GM19238 (cell line): ENCODE measurements around the gene C10orf90.
"Not testable (repeated sequence)": the region's sequence is repeated elsewhere in the genome, so short reads cannot be mapped to it uniquely, and the experiment has no call there.

Experiments used
- DNase-seq: peaks from one replicate; pipeline ENCODE4 v3.0.0; 2011; ENCODE audit warnings: low spot score; ENCODE audit not compliant: insufficient read length

C10orf90 gene

DNA sequence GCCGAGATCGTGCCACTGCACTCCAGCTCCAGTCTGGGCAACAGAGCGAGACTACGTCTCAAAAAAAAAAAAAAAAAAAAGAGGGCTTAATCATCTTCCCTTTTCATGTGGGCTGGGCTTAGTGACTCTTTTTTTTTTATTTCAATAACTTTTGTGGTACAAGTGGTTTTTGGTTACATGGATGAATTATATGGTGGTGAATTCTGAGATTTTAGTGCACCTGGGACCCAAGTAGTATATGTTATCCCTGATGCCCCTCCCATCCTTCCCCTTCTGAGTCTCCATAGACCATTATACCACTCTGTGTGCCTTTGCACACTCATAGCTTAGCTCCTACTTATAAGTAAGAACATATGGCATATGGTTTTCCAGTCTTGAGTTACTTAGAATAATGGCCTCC lies 277.4 kb downstream of the C10orf90 start:
- no peak for DNase-seq

DNA sequence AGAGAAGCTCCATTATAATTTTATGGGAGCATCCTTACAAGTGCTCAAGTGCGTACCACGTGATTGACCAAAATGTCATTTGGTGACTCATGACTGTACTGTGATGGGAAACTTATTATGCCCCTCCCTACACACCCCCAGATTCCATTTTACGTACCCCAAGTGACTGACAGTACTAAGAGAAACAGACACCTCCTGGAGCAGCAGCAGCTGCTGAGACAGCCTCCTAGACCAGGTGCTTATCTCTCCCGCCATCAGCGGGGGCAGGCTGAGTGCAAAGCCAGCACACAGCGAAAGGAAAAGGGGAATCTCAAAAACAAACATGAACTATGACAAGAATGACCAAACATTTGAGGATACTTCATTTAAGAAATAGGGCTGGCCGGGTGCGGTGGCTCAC lies 278.0 kb downstream of the C10orf90 start:
- DNase-seq, result no peak

DNA sequence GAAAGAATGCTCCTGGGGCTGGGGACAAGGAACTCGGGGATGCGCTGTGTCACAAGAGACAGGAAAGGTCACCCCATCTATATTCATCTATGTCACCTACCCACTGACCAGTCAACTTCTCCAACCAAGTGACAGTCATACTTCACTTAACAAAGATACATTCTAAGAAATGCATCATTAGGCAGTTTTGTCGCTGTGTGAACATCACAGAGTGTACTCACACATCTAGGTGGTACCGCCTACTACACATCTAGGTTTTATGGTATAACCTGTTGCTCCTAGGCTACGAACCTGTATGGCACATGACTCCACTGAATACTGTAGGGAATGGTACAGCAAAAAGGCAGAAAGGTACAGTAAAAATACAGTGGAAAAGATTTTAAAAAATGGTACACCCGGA lies 278.4 kb downstream of the C10orf90 start:
- no peak for DNase-seq

DNA sequence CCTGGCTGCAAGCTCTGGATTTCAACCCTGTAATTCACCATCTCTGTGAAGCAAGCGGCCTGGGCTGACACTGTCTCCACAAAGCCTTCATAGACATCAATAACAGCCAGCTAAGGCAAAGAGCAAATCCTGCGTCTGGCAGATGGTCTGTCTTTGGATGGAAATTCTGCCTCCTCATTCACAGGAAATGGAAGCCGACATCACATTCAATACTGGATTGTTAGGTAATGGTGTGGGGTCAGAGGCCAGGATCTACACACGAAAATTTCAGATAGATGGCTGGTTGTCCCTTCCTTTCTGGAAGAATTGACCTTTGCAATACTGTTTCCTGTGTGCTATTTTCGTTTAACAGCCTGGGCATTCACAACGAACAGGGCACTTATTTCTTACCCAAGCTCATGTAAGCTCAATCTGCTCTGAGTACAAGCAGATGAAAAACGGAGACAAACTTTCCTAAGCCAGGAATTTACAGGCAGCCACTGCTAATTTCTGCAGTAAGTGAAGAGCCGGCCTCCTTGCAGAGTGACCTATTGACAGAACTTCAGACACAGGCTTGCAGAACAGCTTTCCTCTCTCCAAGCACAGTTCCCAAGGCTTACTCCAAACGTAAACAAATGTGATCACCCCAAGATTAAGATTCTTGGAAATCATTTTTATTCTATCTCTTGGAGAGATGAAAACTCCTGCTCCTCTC lies 279.2 kb downstream of the C10orf90 start:
- DNase-seq, result no peak

DNA sequence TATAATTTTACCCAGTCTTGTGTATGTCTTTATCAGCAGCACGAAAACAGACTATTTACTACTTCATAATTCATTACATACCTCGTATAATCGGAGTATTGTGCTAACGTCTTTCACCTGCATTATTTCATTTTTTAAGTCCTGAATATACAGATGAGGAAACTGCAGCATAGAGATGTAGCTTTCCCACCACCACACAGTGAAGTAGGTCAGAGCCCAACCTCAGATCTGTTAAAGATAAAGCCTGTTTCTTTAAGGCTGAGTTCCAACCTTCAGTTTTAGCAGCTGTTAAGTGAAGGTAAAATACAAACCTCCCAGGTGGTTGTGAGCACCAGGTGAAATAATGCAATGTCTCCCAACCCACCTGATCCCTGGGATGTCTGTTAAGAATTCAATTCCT lies 280.2 kb downstream of the C10orf90 start:
- no peak for DNase-seq

DNA sequence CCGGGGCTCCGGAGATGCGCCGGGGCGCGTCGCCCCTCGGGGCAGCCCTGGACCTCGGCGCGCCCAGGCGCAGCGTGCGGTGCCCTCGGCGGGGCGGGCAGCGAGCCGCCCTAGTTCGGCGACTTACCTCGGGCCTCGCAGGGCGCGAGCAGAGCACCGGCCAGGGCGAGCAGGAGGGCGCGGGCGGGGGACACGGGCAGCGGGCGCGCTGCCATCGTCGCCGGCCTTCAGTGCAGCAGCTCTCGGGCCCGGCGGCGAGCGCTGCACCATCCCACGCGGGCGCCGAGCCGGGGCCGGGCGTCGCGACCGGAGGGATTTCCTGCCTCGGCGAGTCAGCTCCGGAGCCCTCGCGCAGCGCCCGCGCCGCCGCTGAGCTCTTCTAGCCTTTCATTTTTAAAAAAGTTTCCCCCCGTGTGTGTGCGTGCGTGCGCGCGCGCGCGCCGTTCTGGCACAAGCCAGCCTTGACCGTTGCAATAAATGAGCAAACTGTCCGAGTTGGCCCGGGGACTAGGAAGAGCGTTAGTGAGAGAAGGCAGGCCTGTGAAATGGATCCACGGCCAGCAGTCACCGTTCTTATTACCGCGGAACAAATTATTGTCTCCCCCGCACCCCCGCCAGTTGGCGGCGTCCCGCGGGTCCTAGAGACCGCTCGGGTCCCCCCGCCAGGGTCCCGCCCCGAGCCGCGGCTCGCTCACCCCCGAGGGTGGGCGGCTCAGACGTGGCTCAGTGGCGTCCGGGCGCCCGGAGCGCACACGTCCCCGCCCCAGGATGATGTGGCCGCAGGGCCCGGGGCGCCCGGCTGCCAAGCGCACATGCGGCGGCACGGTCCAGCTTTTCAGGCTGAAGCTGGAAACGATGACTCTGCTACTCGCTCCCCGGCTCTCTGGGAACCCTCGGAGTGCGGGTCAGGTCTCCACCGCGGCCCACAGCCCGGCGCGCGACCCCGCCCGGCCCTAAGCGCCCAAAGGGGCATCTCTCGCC lies 282.3 kb downstream of the C10orf90 start, which contains the start of gene ADAM12:
ADAM12 (minus strand) TSS at position 547 of the 981 bp plus-strand sequence; CDS start at position 215, 332 bp downstream.
- DNase-seq, result no peak

DNA sequence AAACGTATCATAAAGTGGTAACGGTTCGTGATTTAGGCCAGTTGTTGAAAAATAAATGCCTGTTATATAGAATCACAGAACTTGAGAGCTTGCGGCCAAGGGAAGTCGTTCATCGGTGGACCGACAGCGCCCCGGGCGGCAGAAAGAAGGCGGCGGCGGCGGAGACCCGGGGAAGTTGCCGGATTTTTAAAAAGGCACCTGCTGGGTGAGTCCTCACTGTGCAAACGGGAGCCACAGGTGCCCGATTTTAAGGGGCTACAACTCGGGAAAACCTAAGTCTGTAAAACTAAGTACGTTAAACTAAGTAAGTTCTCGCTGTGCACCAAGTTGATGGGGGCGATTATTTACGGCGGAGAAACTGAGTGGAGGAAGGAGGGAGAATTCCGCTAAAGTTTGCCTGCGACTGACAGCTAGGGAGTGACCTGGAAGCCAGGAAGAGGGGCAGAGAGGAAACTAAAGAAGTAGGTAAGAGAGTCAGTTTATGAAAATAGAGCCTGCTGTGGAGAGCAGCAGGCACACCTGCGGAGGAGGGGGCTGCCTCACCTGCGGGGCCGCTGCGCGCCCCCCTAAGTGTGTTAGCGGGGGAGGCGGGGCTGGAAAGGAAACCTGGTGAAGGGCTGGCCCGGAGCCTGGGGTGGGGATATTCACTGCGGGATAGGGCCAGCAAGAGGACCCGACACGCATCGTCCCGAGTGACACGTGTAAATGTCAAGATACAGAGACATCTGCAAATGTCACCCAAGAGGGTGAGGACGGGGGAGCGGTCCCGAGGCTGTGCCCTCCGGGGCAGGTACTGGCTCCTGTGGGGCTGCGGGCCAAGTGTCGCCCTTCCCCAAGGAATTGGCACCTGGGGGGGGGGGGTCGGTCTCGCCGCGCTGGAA lies 283.2 kb downstream of the C10orf90 start:
- no peak for DNase-seq

DNA sequence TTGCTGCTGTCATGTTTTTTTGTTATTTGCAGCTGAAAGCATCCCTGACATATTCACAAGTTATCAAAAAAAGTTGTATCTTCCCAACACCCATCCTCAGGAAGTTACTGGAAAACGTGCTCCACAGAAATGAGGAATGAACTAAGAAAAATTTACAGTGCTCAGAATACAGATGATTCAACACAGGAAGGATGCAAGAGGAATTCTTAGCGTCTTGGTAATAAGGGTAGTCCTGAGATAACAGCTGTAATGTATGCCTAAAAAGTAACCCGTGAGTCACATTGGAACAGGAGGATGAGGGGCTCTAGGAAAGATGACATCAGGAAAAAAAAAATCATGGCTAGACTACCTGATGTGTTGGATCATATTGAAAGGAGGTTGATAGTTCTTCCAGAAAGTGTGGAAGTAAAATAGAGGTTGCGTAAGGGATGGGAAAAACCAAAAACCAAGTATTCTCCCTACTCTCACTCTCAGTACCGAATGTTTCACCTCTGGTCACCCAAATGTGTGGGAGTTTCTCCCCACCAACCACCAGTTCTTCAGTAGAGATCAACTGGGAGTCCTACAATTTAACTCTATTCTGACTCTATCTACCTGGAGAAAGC lies 286.1 kb downstream of the C10orf90 start:
- DNase-seq, result no peak

DNA sequence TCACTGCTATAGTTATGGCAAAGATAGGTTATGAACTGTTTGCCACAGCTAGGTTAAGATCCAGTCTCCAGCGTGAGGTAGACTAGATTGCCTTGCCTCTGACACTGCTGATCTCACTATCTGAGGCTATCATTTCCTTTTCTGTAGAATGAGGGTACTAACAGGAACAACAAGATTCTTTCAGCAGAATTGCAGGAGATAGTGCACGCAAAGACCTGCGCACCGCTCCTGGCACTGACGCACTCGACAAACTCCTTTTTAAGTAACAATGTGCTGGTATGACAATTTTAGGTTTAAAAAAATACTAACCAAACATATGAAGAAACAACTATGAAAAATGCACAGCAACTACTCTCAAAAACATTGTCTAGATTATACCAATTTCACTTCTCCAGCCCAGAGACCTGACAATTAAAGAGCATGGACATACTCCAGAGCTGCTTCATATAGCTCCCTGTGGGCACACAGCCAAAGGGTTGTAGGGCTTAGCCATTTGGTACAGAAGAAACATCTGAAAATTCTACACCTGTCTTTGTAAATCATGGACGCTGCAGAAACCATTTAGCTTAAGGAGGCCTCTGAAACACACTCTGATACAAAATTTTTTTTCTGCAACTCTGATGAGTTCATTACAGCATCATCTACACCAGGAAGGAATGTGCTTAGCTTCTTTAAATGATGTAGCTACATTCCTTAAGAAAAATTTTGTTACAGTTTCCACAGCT lies 290.0 kb downstream of the C10orf90 start:
- DNase-seq, result no peak

DNA sequence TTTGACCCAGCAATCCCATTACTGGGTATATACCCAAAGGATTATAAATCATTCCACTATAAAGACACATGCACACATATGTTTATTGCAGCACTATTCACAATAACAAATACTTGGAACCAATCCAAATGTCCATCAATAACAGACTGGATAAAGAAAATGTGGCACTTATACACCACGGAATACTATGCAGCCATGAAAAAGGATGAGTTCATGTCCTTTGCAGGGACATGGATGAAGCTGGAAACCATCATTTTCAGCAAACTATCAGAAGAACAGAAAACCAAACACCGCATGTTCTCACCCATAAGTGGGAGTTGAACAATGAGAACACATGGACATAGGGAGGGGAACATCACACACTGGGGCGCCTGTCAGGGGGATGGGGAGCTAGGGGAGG lies 291.3 kb downstream of the C10orf90 start:
- DNase-seq, result not testable (repeated sequence)

DNA sequence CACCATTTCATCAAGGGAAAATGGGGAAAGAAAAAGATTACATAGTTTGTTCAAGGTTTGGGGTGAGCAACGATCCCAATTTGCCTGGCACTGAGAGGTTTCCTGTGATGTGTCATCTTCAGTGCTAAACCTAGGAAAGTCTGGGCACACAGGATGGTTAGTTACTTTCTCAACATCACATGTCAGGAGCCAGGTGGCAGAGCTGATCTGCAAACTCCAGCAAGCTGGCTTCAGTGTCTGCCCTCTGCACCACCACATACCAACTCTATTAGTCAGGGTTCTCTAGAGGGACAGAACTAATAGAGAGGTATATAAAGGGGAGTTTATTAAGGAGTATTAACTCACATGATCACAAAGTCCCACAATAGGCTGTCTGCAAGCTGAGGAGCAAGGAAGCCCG lies 293.5 kb downstream of the C10orf90 start:
- no peak for DNase-seq

DNA sequence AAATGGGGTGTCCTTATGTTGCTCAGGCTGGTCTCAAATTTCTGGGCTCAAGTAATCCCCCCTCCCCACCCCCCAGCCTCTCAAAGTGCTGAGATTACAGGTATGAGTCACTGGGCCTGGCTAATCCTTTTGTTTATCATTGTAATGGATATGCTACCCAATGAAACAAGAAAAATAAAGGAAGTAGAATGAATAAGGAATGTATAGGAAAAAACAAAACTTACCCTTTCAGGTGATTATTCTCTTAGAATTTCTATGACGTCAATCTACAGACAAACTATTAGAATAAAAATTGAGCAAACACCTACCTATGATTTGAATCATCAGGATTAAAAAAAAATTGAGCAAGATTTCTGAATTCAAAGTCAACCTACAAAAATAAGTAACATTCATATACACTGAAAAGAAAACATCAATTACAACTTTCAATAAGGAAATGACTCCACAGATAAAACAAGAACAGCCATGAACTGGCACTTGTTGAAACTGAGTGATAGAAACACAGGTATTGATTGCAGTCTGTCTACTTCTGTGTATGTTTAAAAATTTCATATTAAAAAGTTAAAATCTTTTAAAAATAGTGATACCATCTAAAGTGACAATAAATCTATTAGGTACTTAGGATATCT lies 294.5 kb downstream of the C10orf90 start:
- DNase-seq, result no peak

DNA sequence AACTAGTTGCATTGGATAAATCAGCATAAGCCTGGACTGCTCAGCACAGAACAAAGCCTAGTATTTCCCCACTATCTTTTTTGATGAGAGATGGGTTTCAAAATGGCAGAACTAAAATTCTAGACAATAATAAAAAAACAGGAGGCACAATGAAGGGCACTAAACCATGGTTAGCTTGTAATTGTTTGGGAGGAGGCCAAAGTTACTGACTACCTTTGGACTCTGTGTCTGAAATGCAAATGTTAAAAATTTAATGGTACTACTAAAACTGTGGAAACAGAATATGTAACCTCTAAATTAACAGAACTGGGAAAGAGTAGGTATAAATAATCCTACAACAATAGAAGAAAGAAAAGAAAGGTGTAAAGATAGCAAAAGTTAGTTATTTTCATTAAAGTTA lies 295.2 kb downstream of the C10orf90 start:
- DNase-seq, result no peak
